ENCODE data around the gene POU2AF2.

The POU2AF2 gene

DNA sequence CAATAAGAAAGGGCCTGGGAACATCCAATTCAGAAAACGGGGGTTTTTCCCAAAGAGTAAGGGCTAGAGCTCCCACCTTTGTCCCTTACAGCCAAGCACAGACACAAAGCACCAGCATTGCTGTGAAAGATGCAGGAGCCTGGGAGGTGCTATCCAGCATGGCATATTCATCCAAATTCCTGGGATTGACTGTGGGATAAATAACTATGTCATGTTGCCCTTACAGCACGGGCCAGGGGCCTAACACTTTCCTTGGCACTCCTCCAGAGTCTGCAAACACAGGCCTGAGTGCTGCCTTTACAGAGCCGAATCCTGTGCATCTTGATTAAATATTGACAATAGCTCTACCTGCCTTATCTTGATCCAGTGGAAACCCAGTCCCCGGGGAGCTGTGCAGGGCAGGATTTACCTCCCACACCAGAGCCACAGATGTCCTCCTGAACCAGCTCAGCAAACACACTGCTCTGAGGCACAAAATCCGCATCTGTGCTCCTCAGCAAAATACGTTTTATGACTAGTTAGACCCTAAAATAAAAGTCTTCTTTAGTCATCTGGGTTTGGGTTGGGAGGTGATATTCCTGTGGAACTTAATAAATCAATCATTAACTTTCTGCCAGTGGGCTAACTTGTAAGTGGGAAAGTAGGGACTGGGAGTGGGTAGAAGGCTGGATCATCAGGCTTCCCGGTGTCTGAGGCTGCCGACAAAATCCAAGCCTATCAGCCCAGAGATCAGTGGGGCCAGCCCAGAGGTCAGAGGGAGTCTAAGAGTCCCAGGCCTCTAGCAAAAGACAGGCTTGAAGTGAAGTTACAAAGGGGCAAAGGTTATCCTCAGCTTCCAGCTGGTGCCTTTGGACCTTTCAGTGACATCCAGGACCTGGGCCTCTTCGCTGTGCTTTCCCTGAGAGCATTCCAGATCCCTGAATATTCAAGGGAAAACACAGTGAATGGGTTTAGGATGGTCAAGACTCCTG is 89.3 kb downstream of the POU2AF2 start:
- no peak for DNase-seq

DNA sequence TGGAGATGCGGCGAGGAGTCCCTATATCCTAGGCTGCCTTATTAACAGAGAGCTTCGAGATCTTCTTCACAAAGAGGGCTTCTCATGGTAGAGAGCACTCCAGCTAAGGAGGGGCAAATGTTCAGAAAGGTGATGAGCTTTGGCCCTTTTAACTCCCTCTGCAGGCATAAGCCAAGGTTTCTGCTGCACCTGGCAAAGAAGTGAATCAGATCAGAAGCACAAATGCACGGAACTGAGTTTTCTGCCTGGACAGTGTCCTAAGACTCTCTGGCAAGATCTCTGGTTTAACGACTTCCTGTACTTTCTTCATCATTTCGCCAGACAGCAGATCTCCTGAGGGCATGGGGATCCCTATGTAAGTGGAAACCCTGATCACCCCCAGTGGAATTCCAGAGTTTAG is 90.0 kb downstream of the POU2AF2 start:
- DNase-seq = no peak

Data from CD4-positive, alpha-beta T cell treated with Interleukin-17A for 4 hours (primary cell).